NCI-H2171 (cell line): ENCODE results near the gene TMPRSS2.

Experiments
- DNase-seq: peaks from one replicate; lab custom pipeline; 2025; lab: John Stamatoyannopoulos, UW

The TMPRSS2 gene

DNA sequence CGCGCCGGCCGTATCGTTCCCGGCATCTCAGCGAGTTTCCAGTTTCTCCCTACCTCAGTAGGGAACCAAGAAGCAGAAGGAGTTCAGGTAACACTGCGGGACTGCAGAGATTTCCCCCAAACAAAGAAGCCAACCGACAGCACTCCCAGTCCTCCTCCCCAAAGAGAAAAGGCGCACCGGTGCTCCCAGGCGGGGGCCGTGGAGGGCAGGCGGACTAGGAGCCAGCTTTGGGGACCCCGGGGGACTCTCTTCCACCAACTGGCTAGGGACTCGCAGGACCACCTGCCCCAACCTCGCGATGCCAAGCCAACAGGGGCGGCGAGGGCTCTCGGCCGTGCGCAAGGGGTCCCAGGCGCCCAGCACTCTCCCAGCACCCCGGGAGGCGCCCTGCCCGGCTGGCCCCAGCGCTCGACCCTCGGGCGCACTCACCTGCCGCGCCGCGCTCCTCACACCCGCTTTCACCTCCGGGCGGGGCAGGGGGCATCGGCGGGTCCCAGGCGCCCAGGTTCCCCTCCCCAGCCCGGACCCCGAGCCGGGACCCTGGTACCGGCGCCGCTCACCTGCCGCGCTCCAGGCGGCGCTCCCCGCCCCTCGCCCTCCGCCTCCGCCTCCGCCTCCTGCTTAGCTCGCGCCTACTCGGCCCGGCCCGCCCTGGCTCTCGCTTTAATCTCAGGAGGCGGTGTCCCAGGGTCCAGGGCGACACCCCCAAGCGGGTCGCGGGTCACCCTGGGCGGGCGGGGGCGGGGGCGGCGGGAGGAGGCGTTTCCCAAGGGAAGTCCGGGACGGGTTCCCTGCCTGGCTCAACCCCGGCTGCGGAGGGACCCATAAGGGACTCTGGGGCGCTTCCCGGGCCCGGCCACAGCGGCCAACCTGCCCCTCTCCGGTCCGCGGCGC, at the start of gene TMPRSS2:
TSS of gene TMPRSS2 (minus strand) at position 638 of the 894 bp plus-strand sequence. CDS start 10,025 bp downstream, outside the sequence.
- DNase-seq = no peak

GRCh38 chr21:41555057-41555456, 47.1 kb upstream of the TMPRSS2 start:
- DNase-seq = no peak

- no peak for DNase-seq
Measured at GRCh38 chr21:41552254-41552653, 44.3 kb upstream of the TMPRSS2 start.

DNA sequence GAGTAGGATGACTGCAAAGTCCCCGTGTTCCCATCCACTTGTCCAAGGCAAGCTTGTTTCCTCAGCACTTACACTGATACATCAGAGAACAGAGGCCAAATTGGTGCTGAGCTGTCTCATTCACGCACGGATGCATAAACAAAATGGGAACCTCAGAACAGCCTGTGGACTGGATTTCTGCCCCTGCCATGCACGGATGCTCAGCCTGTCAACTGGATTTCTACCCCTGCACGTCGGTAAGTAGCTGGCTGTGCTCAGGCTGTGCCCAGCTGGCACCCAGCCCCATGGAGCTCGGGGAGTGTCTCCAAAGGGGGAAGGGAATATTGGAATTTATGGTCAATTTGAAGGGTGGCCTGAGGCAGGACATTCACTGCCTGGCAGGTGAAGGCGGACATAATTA, 40.8 kb upstream of the TMPRSS2 start:
- DNase-seq = no peak

DNA sequence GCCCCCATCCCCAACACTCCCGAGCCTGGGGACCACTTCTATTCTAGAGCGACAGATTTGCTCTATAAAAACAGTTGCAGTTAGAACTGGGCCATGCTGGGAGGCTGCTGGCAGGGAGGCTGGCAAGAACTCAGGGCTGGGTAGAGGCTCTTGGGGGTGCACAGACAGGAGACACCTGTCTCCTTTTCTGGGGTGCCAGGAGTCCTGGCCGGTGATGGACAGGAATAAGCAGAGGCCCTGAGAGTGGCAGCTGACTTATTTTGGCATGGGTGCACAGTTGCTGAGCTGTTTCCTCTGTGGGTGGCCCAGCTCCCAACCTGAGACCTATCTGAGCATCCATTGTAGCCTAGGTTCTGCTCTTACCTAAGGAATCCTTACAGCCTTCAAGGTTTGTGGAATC, 39.2 kb upstream of the TMPRSS2 start:
- no peak for DNase-seq

DNA sequence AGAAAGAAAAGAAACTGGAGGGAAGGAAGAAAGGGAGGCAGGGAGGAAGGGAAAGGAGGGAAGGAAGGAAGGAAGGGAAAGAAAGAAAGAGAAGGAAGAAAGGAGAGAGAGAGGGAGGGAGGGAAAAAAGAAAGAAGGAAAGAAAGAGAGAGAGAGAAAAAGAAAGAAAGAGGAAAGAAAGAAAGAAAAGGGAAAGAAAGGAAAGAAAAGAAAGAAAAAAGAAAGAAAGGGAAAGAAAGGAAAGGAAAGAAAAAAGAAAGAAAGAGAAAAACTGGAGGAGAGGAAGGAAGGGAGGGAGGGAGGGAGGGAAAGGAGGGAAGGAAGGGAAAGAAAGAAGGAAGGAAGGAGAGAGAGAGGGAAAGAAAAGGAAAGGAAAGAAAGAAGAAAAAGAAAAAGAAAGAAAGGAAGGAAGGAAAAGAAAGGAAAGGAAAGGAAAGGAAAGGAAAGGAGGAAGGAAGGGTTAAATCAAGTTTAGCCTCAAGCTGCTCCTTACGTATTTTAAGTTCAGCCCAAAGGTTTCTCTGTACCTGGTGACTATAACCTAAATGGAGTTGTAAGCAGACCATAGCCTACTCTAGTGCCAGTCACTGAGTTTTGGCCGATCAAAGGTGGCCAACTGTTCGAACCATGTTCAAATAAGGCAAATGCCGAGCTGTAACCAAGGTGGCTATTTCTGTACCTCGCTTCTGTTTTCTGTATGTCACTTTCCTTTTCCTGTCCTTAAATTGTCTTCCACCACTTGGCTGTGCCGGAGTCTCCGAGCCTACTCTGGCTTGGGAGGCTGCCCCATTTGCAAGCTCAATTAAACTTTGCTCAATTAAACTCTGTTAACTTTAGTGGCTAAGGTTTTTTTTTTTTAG, 37.8 kb upstream of the TMPRSS2 start:
- no peak for DNase-seq

GRCh38 chr21:41542727-41543126, 34.8 kb upstream of the TMPRSS2 start:
- no peak for DNase-seq

GRCh38 chr21:41537356-41537755, 29.4 kb upstream of the TMPRSS2 start:
- no peak for DNase-seq

DNA sequence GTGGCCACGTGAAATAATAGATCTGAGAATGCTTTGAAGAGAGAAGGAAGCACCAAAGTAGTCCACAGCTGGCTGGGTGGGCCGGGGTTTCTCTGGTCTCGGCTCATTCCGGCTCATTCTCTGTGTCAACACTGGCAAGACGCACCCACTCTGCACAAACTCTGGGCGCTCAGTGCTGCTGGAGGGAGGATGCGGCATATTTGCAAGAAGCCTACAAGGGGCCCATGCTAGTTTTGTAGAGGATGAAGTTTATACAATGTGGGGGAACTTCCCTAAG, 28.8 kb upstream of the TMPRSS2 start:
- DNase-seq = no peak

DNA sequence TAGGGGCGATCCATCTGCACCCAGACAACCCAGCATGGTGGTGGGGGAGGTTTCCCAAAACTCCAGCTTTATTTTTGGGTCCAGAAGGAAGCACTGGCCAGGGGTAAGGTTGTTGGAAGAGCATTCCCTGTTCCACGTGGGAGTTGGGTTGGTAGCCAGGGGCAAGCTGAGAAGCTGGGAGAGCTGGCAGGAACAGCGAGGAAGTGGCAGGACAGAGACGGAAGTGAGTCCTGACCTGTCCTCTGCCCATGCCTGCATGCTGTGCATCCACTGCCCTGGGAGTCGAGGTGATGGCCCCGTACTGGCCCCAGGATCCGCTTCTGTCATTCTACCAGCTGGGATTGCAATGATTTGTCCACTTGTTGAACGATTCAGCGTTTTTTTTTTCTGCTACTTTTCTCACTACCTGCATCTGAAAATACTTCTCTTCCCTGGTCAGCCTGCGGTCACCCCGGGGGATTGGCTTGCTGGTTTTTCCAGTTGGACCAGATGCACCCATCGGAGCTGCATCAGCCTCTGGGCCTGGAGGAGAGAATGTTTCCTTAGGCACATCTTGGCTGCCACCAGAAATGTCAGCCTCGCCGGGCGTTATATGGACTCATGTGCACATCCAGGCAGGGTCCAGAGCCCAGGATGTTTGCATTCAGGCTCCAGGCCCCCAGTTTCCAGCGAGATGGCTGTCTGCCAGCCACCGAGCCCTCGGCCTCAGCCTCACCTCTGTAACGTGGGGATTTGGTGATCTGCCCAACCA, 28.3 kb upstream of the TMPRSS2 start:
- no peak for DNase-seq

- DNase-seq = no peak
Measured at GRCh38 chr21:41530366-41530765, 22.4 kb upstream of the TMPRSS2 start.

GRCh38 chr21:41529769-41530168, 21.8 kb upstream of the TMPRSS2 start:
- no peak for DNase-seq

DNA sequence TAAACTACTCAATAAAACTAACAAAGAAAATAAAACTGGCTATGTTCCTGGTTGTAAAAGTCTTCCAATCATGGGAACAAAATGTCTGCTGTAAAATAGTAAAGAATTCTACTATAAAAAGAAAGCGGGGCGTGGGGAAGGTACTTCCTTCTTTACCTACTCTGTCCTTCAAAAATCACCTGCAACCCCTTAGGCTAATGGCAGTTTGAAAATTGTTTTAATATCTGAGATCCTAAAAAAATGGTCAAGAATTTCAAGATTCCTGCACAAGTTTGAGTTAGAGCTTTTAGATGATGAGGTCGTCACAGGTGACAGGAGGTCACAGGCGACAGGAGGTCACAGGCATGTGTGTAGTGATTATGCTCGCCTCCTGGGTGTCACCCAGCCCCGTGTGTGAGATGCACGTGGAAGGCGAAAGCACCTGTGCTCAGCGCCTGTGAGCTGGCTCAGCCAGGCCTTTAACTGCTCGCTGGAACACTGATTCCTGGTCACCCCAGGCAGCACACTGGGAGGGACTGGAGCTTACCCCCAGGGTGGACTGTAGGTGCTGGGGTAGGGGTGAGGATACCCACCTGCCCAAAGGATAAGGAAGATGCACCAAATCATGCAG, 18.6 kb upstream of the TMPRSS2 start:
- no peak for DNase-seq

GRCh38 chr21:41523175-41523574, 15.2 kb upstream of the TMPRSS2 start:
- no peak for DNase-seq

DNA sequence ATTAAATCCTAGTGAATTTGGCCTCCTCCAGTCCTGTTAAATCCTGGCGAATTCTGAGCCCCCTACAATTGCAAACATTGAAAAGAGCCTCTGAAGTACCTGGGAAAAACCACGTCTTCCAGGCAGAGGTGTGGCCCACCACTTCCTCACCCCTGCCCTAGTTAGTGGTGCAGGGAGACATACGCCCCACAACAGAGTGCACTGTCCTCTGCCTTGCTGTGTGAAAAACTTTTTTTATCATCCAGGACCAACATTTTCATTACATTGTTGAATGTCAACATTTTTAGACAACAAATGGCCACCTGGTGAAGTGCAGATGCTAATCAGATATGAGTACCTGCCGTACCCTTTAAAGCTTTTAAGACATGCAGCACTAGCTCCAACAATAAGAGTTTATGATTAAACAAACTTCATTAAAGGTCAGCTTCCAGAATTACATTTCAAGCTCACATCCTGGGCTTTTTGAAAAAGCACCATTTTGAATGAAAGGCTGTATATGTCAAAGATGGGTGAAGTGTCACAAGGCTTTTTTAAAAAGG, 13.6 kb upstream of the TMPRSS2 start:
- no peak for DNase-seq

- no peak for DNase-seq
Measured at GRCh38 chr21:41520560-41521442, 12.8 kb upstream of the TMPRSS2 start.

DNA sequence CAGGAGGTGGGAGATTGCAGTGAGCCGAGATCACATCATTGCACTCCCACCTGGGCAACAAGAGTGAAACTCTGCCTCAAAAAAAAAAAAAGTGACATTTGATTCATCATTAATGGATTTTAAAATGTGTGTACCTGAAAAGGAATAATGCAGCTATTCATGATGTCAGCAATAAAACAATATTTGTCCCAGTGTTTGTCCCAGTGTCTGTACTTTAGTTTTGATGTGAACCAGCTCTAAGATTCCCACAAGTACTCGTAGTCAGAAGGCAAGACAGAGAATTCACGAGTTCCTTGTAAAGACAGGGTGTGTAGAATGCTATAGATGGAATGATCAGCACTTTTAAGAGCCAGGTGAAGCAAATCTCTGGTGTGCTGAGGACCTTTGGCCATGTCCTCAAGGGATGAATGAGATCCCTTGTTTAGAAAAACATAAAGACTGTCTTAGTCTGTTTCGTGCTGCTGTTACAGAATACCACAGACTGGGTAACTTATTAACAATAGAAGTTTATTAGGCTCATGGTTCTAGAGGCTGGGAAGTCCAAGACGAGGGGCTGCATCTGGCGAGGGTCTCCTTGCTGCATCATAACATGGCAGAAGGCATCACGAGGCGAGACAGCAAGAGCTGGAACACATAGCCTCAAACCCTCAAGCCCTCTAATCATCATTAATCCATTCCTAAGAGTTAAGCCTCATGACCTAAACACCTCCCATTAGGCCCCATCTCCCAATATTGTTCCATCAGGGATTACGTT, 12.0 kb upstream of the TMPRSS2 start:
- DNase-seq = no peak

GRCh38 chr21:41518757-41519156, 10.8 kb upstream of the TMPRSS2 start:
- no peak for DNase-seq

- no peak for DNase-seq
Measured at GRCh38 chr21:41511858-41512257, 3.9 kb upstream of the TMPRSS2 start.

DNA sequence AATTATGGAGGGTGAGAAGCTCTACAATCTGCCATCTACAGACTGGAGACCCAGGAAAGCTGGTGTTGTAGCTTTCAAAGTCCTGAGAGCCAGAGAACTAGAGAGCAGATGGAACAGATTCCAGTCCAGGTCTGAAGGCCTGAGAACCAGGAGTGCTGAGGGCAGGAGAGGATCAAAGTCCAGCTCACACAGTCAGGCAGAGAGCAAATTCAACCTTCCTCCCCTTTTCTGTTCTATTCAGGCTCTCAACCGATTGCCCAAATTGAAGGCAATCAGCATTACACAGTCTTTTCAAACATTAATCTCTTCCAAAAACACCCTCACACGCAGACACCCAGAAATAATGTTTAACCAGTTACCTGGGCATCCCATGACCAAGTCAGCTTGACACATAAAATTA, 2.5 kb upstream of the TMPRSS2 start:
- DNase-seq = no peak
